WTC11 (cell line): ENCODE data around the gene ZEB1.

ENCODE experiments used
- CTCF ChIP-seq: fragments of 200-600 bp; IDR thresholded peaks from 2 replicates; pipeline ENCODE4 v1.8.0; 2022; ENCODE audit warnings: antibody characterized with exemption
- FOXP4 ChIP-seq: sonication (generic); formaldehyde crosslinking; IDR thresholded peaks from 2 replicates; pipeline ENCODE4 v1.8.0; 2022; ENCODE audit warnings: mild to moderate bottlenecking, missing genetic modification reagents
- ZNF317 ChIP-seq: sonication (generic); formaldehyde crosslinking; IDR thresholded peaks from 2 replicates; pipeline ENCODE4 v1.8.1; 2023; ENCODE audit warnings: low read depth, mild to moderate bottlenecking, moderate library complexity, missing genetic modification reagents, borderline replicate concordance

GRCh38 chr10:31431021-31431420 lies 112.0 kb downstream of the ZEB1 start:
- no peak for TF ChIP-seq ZNF317
- no peak for TF ChIP-seq CTCF
- TF ChIP-seq FOXP4 (CRISPR knock-in tag), result no peak
